T-helper 17 cell (primary cell): ENCODE results near the gene PLXNA4. TPM values are rescaled to one million over a fixed set of nuclear protein-coding genes. Genes with fewer than 3 reads are reported as not detected.

Experiments used
- ATAC-seq: fragments of 150-1000 bp; cut with Tn5 transposase; 2 replicates; pipeline ENCODE4 v1.10.0; 2021; ENCODE audit warnings: mild to moderate bottlenecking, moderate library complexity
- DNase-seq, 3 donors: peaks; one replicate each; pipeline versions ENCODE4 v3.0.0 to v3.0.0-alpha.2; 2020 to 2021
- H3K9me3 ChIP-seq: one replicate; pipeline ENCODE4 v1.7.0; 2013; ENCODE audit warnings: low read length, mild to moderate bottlenecking; ENCODE audit not compliant: control insufficient read depth, poor library complexity, severe bottlenecking
- H3K27ac Mint-ChIP-seq: one replicate; pipeline ENCODE4 v1.8.0; 2022; ENCODE audit warnings: mild to moderate bottlenecking, moderate library complexity, mixed read lengths
- H3K27me3 Mint-ChIP-seq: one replicate; pipeline ENCODE4 v1.8.0; 2022; ENCODE audit warnings: mixed read lengths
- H3K36me3 Mint-ChIP-seq: one replicate; pipeline ENCODE4 v1.8.0; 2022; ENCODE audit warnings: low read depth, mixed read lengths
- H3K4me1 Mint-ChIP-seq: one replicate; pipeline ENCODE4 v1.8.0; 2022; ENCODE audit warnings: mild to moderate bottlenecking, mixed read lengths
- H3K4me3 Mint-ChIP-seq: one replicate; pipeline ENCODE4 v1.8.0; 2022; ENCODE audit warnings: mild to moderate bottlenecking, moderate library complexity, mixed read lengths
- total RNA-seq, 4 donors: library from RNA in 2 of 4; stranded (reverse) in 2 of 4; gene quantifications; one replicate each; pipeline ENCODE4 v1.2.3 and lab custom pipeline; 2022 to 2026

Gene PLXNA4
- total RNA-seq, 2 donors from 2014 or later, result 9.5 to 11.7 TPM

DNA sequence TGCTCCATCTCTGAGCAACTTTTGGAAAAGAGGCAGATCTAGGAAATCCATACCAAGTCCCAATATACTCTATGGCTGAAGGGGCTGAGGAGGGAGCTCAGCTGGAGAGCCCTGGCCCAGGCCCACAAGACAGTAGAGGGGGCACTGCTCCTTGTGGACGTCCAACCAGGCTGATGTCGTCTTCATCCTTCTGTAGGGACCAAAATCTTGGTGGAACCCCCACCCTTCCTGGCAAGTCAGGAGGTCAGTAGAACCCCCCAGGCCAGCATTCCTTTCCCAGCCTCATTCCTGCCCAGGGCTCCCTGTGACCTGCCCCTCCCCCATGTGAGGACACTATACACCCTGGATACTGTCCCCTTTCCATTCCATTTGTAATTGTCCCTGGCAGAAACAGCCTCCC lies 152.0 kb downstream of the PLXNA4 start:
- DNase-seq, result no peak
- peaks cover 9% of the 10 kb centered on the region for H3K4me1 Mint-ChIP-seq
- no peak overlapping the region for H3K27ac Mint-ChIP-seq
- H3K36me3 Mint-ChIP-seq, result no peaks in the 10 kb centered on the region
- no peak overlapping the region for H3K4me3 Mint-ChIP-seq
- H3K27me3 Mint-ChIP-seq, result no peaks in the 10 kb centered on the region
- no peaks in the 10 kb centered on the region for H3K9me3 ChIP-seq
- ATAC-seq, result no peak

DNA sequence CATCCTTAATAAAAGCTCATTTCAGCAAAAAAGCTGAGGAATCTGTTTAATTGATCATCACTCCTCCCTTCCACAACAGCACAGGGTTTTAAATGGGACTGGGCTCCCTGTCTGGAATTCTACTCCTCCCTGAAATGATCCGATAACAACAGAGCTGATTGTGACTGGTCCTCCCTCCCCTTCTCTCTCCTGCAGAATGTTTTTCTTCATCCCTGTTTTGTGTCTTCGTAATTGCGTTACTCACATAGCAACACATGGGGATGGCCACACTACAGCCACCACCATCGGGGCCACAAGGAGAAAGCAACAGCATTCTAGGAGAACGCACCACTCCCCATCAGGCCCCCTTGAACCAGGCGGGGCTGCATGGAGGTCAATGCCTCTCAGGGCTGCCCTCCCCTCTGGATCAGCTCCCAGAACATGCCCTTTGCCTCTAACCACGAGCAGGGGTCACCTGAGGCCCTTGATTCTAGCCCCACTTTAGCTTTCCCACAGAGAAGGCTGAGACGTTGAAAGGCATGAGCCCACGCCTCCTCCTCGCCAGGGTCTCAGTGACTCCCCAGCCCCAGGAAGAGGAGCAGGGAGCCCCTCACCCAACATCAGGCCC lies 152.6 kb downstream of the PLXNA4 start:
- no peaks in the 10 kb centered on the region for H3K36me3 Mint-ChIP-seq
- no peaks in the 10 kb centered on the region for H3K9me3 ChIP-seq
- no peak overlapping the region for H3K4me3 Mint-ChIP-seq
- peaks cover 7% of the 10 kb centered on the region for H3K4me1 Mint-ChIP-seq
- no peaks in the 10 kb centered on the region for H3K27me3 Mint-ChIP-seq
- no peak overlapping the region for H3K27ac Mint-ChIP-seq
- DNase-seq (no peak), ATAC-seq (no peak)

DNA sequence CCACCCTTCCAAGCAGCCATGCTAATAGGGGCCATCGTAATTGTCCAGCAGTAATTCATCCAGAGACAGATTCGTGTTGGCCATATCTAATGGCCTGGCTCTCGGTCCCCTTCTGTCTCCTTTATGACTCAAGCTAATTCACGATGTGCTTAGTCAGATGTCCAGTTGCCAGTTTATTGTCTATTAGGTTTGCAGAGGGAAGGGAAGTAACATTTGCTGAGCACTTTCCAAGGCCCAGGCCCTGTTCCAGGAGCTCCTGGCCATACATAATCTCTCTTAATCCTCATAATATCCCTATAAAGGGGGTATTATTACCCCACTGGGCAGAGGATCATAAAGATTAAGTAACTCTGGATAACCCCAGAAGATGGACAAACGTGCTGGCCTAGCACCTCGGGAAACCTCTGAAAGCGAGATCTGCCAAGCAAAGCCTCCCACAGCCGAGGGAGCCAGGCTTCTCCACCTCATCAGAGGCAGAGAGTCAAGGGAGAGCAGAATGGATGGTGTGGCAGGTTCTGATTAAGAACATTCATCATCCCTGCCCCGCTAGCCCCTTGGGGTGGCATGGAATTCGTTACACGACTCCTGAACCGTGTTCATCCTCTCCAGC lies 153.7 kb downstream of the PLXNA4 start:
- H3K9me3 ChIP-seq, result no peaks in the 10 kb centered on the region
- Mint-ChIP-seq H3K4me3 (no peak overlapping the region), H3K36me3 (no peaks in the 10 kb centered on the region), H3K27ac (no peak overlapping the region), H3K27me3 (no peaks in the 10 kb centered on the region), H3K4me1 (peaks cover 6% of the 10 kb centered on the region)
- ATAC-seq (no peak), DNase-seq (no peak)

- H3K27me3 Mint-ChIP-seq, result no peaks in the 10 kb centered on the region
- H3K4me1 Mint-ChIP-seq, result peaks cover 2% of the 10 kb centered on the region
- H3K36me3 Mint-ChIP-seq, result no peaks in the 10 kb centered on the region
- H3K4me3 Mint-ChIP-seq, result no peak overlapping the region
- no peak for DNase-seq
- no peaks in the 10 kb centered on the region for H3K9me3 ChIP-seq
- H3K27ac Mint-ChIP-seq, result no peak overlapping the region
- no peak for ATAC-seq
These were observed 155.7 kb downstream of the PLXNA4 start for GRCh38 chr7:132420527-132420926.

- no peaks in the 10 kb centered on the region for H3K36me3 Mint-ChIP-seq
- H3K27me3 Mint-ChIP-seq, result no peaks in the 10 kb centered on the region
- DNase-seq, result no peak
- no peak overlapping the region for H3K4me3 Mint-ChIP-seq
- no peak overlapping the region for H3K27ac Mint-ChIP-seq
- no peak for ATAC-seq
- H3K4me1 Mint-ChIP-seq, result peaks cover 2% of the 10 kb centered on the region
- H3K9me3 ChIP-seq, result no peaks in the 10 kb centered on the region
These were observed 156.7 kb downstream of the PLXNA4 start for GRCh38 chr7:132419542-132419941.

GRCh38 chr7:132418840-132419239 lies 157.4 kb downstream of the PLXNA4 start:
- Mint-ChIP-seq H3K27ac (no peak overlapping the region), H3K36me3 (no peaks in the 10 kb centered on the region), H3K4me1 (peaks cover 2% of the 10 kb centered on the region), H3K27me3 (no peaks in the 10 kb centered on the region), H3K4me3 (no peak overlapping the region)
- no peaks in the 10 kb centered on the region for H3K9me3 ChIP-seq
- DNase-seq, result no peak
- no peak for ATAC-seq

DNA sequence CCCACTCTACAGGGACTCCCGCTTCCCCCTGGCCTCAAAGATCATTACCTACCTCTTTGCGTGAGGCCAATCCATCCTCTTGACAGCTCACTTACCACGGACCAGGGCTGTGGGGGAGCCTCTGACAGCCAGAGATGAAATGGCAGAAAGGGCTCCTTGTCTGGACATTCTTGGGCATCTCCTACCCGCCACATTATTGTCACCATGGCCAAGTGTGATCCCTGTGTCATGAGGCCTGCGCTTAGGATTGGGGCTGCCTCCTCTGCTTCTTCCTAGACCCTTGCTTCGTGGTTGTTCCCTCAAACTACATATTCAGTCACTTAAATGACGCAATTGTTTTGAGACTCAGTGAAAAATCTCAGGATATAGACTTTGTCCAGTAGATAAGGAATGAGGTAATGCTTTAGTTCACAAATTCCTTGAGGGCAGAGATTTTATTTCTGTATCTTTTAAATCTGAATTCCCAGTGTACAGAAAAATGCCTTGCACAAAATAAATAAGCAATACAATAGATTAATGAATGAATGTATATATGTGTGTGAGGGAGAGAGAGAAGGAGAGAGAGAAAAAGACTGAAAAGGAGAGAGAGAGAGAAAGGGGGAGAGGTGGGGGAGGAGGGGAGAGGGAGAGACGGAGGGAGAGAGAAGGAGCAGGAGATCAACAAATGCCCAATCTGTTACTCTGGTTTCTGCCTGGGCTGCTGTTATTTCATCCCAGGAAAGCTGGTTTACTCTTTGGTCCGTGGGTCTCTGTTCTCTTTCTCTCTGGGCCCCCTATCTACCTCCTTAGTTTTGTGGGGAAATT lies 159.0 kb downstream of the PLXNA4 start:
- no peak for DNase-seq
- no peaks in the 10 kb centered on the region for H3K9me3 ChIP-seq
- Mint-ChIP-seq H3K4me1 (peaks cover 7% of the 10 kb centered on the region), H3K27ac (no peak overlapping the region), H3K4me3 (no peak overlapping the region), H3K27me3 (no peaks in the 10 kb centered on the region), H3K36me3 (no peaks in the 10 kb centered on the region)
- no peak for ATAC-seq

- Mint-ChIP-seq H3K27ac (no peak overlapping the region), H3K27me3 (no peaks in the 10 kb centered on the region), H3K4me3 (no peak overlapping the region), H3K36me3 (peaks cover 3% of the 10 kb centered on the region), H3K4me1 (peaks cover 10% of the 10 kb centered on the region)
- DNase-seq, result no peak
- H3K9me3 ChIP-seq, result no peaks in the 10 kb centered on the region
- no peak for ATAC-seq
These were observed 159.9 kb downstream of the PLXNA4 start for GRCh38 chr7:132416395-132416794.

DNA sequence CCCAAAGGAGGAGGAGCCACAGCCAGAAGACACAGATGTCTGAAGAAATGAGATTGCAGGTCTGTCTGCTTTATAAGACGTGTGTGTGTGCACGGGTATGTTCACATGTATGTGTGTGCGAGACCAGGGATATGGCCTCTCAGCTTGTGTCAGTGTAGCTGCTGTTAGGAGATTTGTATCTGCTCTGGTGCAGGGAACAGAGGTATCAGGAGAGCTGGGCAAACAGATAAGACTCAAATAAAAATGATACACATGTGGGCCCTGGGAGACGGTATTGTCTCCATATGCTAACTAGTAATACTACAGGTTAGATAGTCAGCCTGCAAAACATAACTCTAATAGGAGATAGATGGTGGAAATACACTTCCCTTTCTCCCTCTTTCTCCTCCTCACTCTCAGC lies 161.0 kb downstream of the PLXNA4 start:
- Mint-ChIP-seq H3K4me3 (no peak overlapping the region), H3K4me1 (peaks cover 10% of the 10 kb centered on the region), H3K27me3 (no peaks in the 10 kb centered on the region), H3K36me3 (peaks cover 3% of the 10 kb centered on the region), H3K27ac (no peak overlapping the region)
- DNase-seq, result no peak
- H3K9me3 ChIP-seq, result no peaks in the 10 kb centered on the region
- ATAC-seq, result no peak

GRCh38 chr7:132414857-132415256 lies 161.4 kb downstream of the PLXNA4 start:
- no peaks in the 10 kb centered on the region for H3K9me3 ChIP-seq
- Mint-ChIP-seq H3K36me3 (peaks cover 3% of the 10 kb centered on the region), H3K27ac (no peak overlapping the region), H3K4me1 (peaks cover 10% of the 10 kb centered on the region), H3K4me3 (no peak overlapping the region), H3K27me3 (no peaks in the 10 kb centered on the region)
- ATAC-seq (no peak), DNase-seq (no peak)

- H3K9me3 ChIP-seq, result no peaks in the 10 kb centered on the region
- peaks cover 8% of the 10 kb centered on the region for H3K4me1 Mint-ChIP-seq
- DNase-seq, result no peak
- no peak for ATAC-seq
- no peak overlapping the region for H3K27ac Mint-ChIP-seq
- H3K4me3 Mint-ChIP-seq, result no peak overlapping the region
- H3K36me3 Mint-ChIP-seq, result peaks cover 3% of the 10 kb centered on the region
- no peaks in the 10 kb centered on the region for H3K27me3 Mint-ChIP-seq
These were observed 163.8 kb downstream of the PLXNA4 start for GRCh38 chr7:132412435-132412834.

- Mint-ChIP-seq H3K4me1 (peaks cover 8% of the 10 kb centered on the region), H3K27me3 (peaks cover 4% of the 10 kb centered on the region), H3K27ac (no peak overlapping the region), H3K4me3 (no peak overlapping the region), H3K36me3 (peaks cover 3% of the 10 kb centered on the region)
- no peak for DNase-seq
- no peak for ATAC-seq
- H3K9me3 ChIP-seq, result no peaks in the 10 kb centered on the region
These were observed 165.3 kb downstream of the PLXNA4 start for GRCh38 chr7:132410861-132411541.

- H3K4me3 Mint-ChIP-seq, result no peak overlapping the region
- peaks cover 3% of the 10 kb centered on the region for H3K36me3 Mint-ChIP-seq
- no peak overlapping the region for H3K27ac Mint-ChIP-seq
- no peak for DNase-seq
- H3K4me1 Mint-ChIP-seq, result peaks cover 8% of the 10 kb centered on the region
- no peaks in the 10 kb centered on the region for H3K9me3 ChIP-seq
- no peak for ATAC-seq
- peaks cover 4% of the 10 kb centered on the region for H3K27me3 Mint-ChIP-seq
These were observed 165.9 kb downstream of the PLXNA4 start for GRCh38 chr7:132410385-132410784.
